GM04503 (cell line): ENCODE results near the gene RAD9A.
"Not testable (repeated sequence)": the region's sequence is repeated elsewhere in the genome, so short reads cannot be mapped to it uniquely, and the experiment has no call there.

Experiments
- DNase-seq: peaks from one replicate; pipeline ENCODE4 v3.0.0-alpha.2; 2012; ENCODE audit warnings: low read depth

The RAD9A gene

DNA sequence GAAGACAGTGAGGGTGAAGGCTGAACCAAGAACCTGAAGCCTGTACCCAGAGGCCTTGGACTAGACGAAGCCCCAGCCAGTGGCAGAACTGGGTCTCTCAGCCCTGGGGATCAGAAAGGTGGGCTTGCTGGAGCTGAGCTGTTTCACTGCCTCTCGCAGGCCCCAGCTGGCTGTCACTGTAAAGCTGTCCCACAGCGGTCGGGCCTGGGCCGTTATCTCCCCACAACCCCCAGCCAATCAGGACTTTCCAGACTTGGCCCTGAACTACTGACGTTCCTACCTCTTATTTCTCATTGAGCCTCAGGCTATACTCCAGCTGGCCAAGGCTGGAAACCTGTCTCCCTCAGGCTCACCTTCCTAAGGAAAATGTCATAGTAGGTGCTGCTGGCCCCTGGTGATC, 5.8 kb downstream of the RAD9A start:
- DNase-seq: no peak

- no peak for DNase-seq
These were observed 6.3 kb downstream of the RAD9A start for GRCh38 chr11:67397986-67398660.

DNA sequence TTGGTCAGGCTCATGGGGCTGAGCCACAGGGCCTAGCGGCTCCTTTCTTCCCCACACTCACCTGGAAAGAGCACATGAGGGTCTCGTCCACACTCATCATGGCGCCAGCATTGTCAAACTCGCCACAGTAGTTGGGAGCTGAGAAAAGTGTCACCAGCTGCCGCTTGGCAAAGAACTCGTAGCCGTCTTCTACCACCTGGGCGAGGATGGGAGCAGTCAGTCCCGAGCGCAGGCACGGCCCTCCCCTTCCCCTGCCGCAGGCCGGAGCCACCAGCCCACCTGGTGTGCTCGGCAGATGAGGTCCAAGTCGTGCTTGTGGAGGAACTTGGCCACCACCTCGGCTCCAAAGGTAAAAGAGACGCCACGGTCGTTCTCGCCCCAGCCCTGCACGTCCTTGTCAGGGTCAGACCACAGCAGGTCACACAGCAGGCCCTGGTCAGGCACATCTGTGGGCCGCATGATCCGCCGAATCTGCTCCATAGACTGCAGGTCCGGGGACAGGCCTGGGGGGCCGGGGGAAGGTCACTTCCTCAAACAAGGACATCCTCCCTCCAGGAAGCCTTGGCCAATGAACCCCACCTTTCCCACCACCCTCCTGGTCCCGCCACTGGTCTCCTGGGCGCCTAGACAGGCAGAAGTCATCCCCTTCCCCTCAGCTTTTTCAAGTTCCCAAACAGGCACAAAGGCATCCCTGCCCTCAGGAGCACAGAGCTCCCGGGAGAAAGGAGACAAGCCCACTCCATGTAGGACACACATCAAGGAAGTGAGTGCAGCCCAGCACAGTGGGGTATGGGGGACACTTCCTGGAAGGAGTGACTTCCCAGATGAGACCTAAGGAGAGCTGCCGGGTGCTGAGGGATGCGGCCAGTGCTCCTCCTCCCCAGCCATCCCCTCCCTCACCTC, 7.1 kb downstream of the RAD9A start:
- no peak for DNase-seq

GRCh38 chr11:67400251-67400941, 8.6 kb downstream of the RAD9A start:
- DNase-seq: no peak

GRCh38 chr11:67400942-67401494, 9.2 kb downstream of the RAD9A start:
- DNase-seq: no peak

DNA sequence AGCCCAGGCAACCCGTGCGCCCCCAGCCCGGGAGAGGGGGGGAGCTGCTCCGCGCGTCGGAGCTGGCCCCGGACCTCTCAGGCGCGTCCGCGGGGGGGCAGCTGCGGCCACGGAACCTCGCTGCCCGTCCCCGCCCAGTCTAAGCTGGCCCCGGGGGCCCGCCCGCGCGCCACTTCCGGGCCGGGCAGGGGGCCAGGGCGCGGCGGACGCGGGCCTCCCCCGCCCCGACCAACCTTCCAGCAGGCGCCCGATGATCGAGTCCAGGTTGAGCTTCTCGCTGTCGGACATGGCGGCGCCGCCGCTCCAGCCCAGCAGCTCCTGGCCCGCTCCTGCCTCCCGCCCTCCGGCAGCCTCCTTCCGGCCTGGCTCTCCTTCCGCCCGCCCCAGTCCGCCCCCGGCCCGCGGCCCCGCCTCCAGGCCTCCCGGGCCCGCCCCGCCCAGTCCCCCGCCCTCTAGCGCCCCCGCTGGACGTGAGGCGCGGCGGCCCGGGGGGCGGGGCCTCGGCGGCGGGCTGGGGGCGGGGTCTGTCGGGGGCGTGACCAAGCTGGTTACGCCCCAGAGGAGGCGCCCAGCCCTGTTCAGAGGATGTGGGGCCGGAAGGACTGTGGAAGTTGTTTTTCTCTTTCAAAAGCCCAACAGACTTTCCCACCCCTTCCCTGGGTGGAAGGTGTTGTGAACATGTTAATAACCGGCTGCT, 9.9 kb downstream of the RAD9A start, which contains the start of gene PPP1CA:
Gene PPP1CA, minus strand, starts transcription at position 364 of the 697 bp plus-strand sequence. Its CDS starts 76 bp downstream, at position 288.
- DNase-seq: peak; percentile 17

- DNase-seq: not testable (repeated sequence)
These were observed 10.5 kb downstream of the RAD9A start for GRCh38 chr11:67402192-67402839.

DNA sequence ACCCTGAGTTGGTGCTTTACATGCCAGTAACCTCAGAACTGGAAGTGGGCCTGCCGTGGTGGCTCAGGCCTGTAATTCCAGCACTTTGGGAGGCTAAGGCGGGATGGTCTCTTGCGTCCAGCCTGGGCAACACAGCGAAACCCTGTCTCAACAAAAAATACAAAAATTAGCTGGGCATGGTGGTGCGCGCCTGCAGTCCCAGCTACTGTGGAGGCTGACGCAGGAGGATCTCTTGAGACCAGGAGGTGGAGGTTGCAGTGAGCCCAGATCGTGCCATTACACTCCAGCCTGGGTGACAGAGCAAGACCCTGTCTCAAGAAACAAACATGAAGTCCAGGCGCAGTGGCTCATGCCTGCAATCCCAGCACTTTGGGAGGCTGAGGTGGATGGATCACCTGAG, 11.3 kb downstream of the RAD9A start:
- DNase-seq: not testable (repeated sequence)

GRCh38 chr11:67404515-67405195, 12.9 kb downstream of the RAD9A start:
- no peak for DNase-seq

GRCh38 chr11:67405196-67405567, 13.4 kb downstream of the RAD9A start:
- no peak for DNase-seq

DNA sequence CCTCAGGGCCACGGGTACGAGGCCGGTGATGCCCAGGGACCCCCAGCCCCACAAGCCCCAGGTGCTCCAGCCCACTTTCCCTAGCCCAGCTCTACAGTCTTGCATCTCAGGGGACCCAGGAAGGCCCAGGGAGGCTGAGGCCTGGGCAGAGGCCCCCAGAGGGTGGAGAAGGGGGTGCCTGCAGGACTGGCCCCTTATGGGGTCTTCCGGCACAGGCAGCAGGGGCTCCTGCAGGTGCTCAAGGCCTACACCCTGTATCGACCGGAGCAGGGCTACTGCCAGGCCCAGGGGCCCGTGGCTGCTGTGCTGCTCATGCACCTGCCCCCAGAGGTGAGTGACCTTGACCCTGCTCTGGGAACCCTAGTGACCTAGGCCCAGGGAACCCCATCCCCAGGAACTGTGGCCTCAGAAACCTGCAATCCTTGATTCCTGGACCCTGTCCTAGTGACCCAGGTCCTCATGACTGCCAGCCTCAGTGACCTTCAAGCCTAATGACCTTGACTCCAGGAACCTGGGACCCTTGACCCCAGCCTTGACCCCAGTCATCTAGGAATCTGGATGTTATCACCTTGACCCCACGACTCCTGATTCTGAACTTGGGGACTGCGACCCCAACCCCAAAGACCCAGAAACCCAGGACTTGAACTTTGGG, 14.0 kb downstream of the RAD9A start:
- DNase-seq: no peak

DNA sequence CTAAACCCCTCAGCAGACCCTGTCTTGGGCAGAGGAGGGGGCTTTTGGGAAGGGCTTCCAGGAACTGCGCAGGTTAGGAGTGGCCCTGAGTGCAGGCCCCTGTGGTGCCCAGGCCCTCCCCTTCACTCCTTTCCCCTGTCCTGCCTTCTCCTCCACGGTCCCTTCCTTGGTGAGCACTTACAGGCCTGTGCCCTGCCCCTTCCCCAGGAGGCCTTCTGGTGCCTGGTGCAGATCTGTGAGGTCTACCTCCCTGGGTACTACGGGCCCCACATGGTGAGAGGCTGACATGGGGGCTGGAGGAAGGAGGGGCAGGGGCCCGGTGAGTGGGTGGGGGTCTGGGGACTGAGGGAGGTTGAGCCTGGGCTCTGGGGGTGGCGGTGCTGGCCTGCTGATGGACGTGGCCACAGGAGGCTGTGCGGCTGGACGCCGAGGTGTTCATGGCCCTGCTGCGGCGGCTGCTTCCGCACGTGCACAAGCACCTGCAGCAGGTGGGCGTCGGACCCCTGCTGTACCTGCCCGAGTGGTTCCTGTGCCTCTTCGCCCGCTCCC, 14.7 kb downstream of the RAD9A start:
- DNase-seq: no peak

DNA sequence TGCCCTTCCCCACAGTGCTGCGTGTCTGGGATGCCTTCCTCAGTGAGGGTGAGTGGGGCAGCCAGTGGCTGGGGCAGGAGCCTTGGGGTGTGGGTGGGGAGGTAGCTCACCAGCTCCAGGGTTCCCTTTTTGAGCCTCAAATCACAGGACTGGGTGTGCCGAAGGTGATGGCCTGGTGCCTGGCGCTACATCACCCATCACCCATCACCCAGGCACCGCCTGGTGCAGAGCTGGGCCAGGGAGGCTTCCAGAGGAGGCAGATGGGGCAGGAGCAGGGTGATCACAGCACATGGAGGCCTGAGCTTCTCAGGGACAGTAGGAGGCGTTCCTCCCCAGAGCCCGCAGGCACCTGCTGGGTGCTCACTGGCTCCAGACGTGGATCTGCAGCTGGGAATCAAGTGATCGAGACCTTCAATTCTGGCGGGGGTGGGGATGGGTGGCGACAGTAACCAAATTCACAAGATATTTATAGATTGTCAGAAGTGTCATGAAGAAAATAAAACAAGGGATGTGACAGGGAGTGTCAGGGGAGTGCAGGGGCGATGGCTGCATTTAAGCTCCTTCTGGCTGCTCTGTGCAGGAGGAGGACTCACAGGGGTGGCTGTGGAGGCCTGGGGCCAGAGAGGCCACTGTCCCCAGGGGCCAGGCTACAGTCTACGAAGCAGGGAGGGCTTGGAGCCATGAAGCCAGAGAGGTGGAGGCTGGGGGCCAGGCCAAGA, 15.3 kb downstream of the RAD9A start:
- DNase-seq: no peak

DNA sequence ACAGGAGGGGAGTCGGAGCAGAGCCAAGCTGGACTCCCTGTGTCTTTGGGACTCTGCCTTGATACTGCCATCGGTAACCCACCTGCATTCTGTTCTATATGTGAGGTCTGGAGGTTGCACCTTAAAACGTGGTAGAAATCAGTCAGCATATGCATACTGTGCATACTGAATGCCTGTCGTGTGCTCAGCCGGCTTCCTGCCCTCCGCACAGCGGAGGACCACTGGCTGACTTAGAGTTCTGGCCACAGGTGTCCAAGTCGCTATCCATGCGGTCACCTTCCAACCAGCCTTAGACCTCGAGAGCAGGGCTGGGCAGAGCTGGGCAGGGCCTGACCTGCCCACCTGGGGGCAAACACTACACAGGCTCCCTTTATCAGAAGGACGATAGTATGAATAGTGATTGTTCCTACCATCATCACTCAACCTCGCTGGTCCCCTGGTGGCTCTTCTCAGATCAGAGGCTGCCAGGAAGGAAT, 15.9 kb downstream of the RAD9A start:
- no peak for DNase-seq

- no peak for DNase-seq
These were observed 16.8 kb downstream of the RAD9A start for GRCh38 chr11:67408437-67409200.

- DNase-seq: no peak
These were observed 17.5 kb downstream of the RAD9A start for GRCh38 chr11:67409261-67409666.

DNA sequence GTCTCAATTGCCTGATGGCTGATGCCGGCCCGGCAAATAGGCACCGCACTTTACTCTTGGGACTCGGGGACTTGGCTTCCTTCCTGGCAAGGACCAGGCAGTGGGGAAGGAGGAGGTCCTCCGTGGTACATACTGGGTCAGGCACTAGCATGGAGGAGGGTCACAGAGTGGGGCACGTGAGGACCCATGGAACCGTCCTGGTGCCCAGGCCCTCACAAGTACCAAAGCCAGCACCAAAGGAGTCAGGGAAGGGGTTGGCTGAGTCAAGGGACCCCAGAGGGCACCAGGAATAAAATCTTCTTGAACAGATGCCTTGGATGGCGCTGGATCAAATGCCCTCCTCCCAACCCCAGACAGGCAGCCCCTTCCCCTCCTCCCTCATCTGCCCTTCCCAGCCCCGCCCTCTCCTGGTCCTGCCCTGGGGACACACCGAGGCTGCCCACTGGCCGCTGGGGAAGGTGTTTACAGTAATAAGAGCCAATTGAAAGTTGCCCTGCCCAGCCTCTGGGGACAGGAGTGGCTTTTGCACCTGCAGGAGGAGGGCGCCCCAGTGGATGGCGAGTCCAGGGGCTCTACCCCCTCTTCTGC, 18.1 kb downstream of the RAD9A start:
- DNase-seq: no peak

DNA sequence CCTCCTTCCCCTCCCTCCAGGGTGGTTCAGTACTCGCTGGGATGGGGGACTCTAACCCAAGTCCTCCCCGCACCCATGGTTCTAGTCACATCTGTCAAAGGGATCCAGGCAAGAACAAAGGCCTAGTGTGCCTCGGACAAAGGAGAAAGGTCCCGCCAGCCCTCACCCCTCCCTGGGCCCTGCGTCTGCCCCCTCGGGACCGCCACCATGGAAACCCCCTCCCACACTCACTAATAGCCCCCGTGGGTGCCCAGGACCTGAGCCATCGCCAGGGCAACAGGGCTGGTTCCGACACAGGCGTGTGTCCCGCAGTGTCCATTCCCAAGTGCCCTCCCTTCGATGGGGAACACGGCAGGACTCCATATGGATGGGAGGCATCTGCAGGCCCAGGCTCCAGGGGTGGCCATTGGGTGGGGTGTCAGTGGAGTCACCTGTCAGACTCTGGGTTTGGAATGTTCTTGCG, 18.6 kb downstream of the RAD9A start:
- DNase-seq: no peak
